PC-9 (cell line): Measurements from ENCODE around the gene IFIT2. TPM values are rescaled to one million over a fixed set of nuclear protein-coding genes. Genes with fewer than 3 reads are reported as not detected.
"Not testable (repeated sequence)": the region's sequence is repeated elsewhere in the genome, so short reads cannot be mapped to it uniquely, and the experiment has no call there.

Experiments
- BruUV-seq: library from RNA; stranded (reverse); fragments of 400-500 nt; replicated peaks from 2 replicates; lab custom pipeline; 2021; lab: Mats Ljungman, UMichigan
- CTCF ChIA-PET: fragments of 300-600 bp; sonication (Branson Sonifier 250); formaldehyde crosslinking; loops from one replicate; lab custom pipeline; 2022; ENCODE audit warnings: antibody characterized with exemption; lab: Charles Lee
- POLR2A ChIA-PET: fragments of 300-600 bp; sonication (Branson Sonifier 250); formaldehyde crosslinking; loops from one replicate; lab custom pipeline; 2022; ENCODE audit warnings: antibody characterized with exemption; ENCODE audit not compliant: unreplicated experiment; lab: Charles Lee
- DNase-seq, 2 experiments: peaks; one replicate each; pipeline versions ENCODE4 v3.0.0 to v3.0.0-alpha.2; 2015 to 2022; ENCODE audit warnings: mixed read lengths in 1 of 2
- H2AFZ ChIP-seq: fragments of 200-600 bp; sonication (generic); 2 replicates; pipeline ENCODE4 v1.8.1; 2017; ENCODE audit warnings: antibody characterized with exemption
- H3F3A ChIP-seq: fragments of 200-600 bp; sonication (generic); 2 replicates; pipeline ENCODE4 v1.8.1; 2017; ENCODE audit warnings: antibody characterized with exemption, mild to moderate bottlenecking, low read depth; ENCODE audit not compliant: insufficient read depth
- H3K27ac ChIP-seq: fragments of 200-600 bp; sonication (generic); 2 replicates; pipeline ENCODE4 v1.6.1; 2016; ENCODE audit warnings: mixed run types
- H3K27me3 ChIP-seq: fragments of 200-600 bp; sonication (generic); 2 replicates; pipeline ENCODE4 v1.6.1; 2016; ENCODE audit warnings: low read depth, mixed run types; ENCODE audit not compliant: insufficient read depth
- H3K36me3 ChIP-seq: fragments of 200-600 bp; sonication (generic); 2 replicates; pipeline ENCODE4 v1.6.1; 2016; ENCODE audit warnings: low read depth, mixed run types
- H3K4me1 ChIP-seq: fragments of 200-600 bp; sonication (generic); replicated peaks from 2 replicates; pipeline ENCODE4 v1.6.1; 2016; ENCODE audit warnings: mixed run types; ENCODE audit not compliant: insufficient read depth
- H3K4me2 ChIP-seq: fragments of 200-600 bp; sonication (generic); 2 replicates; pipeline ENCODE4 v1.6.1; 2017; ENCODE audit warnings: mixed run types
- H3K4me3 ChIP-seq: fragments of 200-600 bp; sonication (generic); 2 replicates; pipeline ENCODE4 v1.6.1; 2016; ENCODE audit warnings: mixed run types
- H3K79me2 ChIP-seq: fragments of 200-600 bp; sonication (generic); 2 replicates; pipeline ENCODE4 v1.6.1; 2017; ENCODE audit warnings: low read depth, mixed run types
- H3K9me2 ChIP-seq: fragments of 200-600 bp; sonication (generic); 2 replicates; pipeline ENCODE4 v1.8.1; 2017; ENCODE audit warnings: mild to moderate bottlenecking; ENCODE audit not compliant: insufficient read depth
- H3K9me3 ChIP-seq: fragments of 200-600 bp; sonication (generic); 2 replicates; pipeline ENCODE4 v1.8.1; 2016; ENCODE audit warnings: low read depth; ENCODE audit not compliant: insufficient read depth
- H4K20me1 ChIP-seq: fragments of 200-600 bp; sonication (generic); 2 replicates; pipeline ENCODE4 v1.8.1; 2017; ENCODE audit not compliant: insufficient read depth
- CTCF ChIP-seq: fragments of 200-600 bp; sonication (generic); conservative IDR thresholded peaks from 2 replicates; pipeline ENCODE4 v1.6.1; 2017; ENCODE audit warnings: mixed run types, antibody characterized with exemption, mild to moderate bottlenecking, moderate library complexity
- EZH2 ChIP-seq: fragments of 200-600 bp; sonication (generic); IDR thresholded peaks from 2 replicates; pipeline ENCODE4 v1.8.0; 2017; ENCODE audit warnings: antibody characterized with exemption, low read depth
- intact Hi-C: fragments of 100-400 bp; cut with micrococcal nuclease; formaldehyde crosslinking; loops from one replicate; pipeline ENCODE4 v1.10.0; 2022; ENCODE audit not compliant: unreplicated experiment
- total RNA-seq: library from RNA; stranded (reverse); gene quantifications from 2 replicates; pipeline ENCODE4 v1.2.3, GENCODE V29; 2021

The IFIT2 gene
- total RNA-seq, 1 experiment from 2014 or later, result 4.4 TPM

GRCh38 chr10:89348481-89348880 lies 46.6 kb downstream of the IFIT2 start:
- Histone ChIP-seq H3K4me3 (no peak overlapping the region), H3K9me2 (no peaks in the 10 kb centered on the region), H3K79me2 (no peaks in the 10 kb centered on the region), H3F3A (peaks cover 47% of the 10 kb centered on the region), H3K27me3 (no peaks in the 10 kb centered on the region), H3K4me1 (peaks cover 52% of the 10 kb centered on the region), H3K27ac (no peak overlapping the region), H4K20me1 (no peaks in the 10 kb centered on the region), H3K36me3 (no peaks in the 10 kb centered on the region), H2AFZ (no peak overlapping the region), H3K4me2 (no peak overlapping the region), H3K9me3 (no peaks in the 10 kb centered on the region)
- TF ChIP-seq CTCF (no peak), EZH2 (no peak)
- intact Hi-C loops, result no loop called here
- POLR2A ChIA-PET, result no interaction called here
- BruUV-seq, result no TSS peak
- no peak for DNase-seq
- CTCF ChIA-PET, result no interaction called here

GRCh38 chr10:89348975-89349374 lies 47.1 kb downstream of the IFIT2 start:
- Histone ChIP-seq H3F3A (peaks cover 47% of the 10 kb centered on the region), H4K20me1 (no peaks in the 10 kb centered on the region), H2AFZ (no peak overlapping the region), H3K4me1 (peaks cover 53% of the 10 kb centered on the region), H3K79me2 (no peaks in the 10 kb centered on the region), H3K9me3 (no peaks in the 10 kb centered on the region), H3K9me2 (no peaks in the 10 kb centered on the region), H3K4me2 (no peak overlapping the region), H3K27ac (no peak overlapping the region), H3K27me3 (no peaks in the 10 kb centered on the region), H3K36me3 (no peaks in the 10 kb centered on the region), H3K4me3 (no peak overlapping the region)
- intact Hi-C loops, result no loop called here
- POLR2A ChIA-PET, result no interaction called here
- CTCF ChIA-PET, result no interaction called here
- BruUV-seq, result no TSS peak
- no peak for TF ChIP-seq EZH2
- TF ChIP-seq CTCF, result no peak
- DNase-seq, result no peak

GRCh38 chr10:89350631-89351315 lies 48.9 kb downstream of the IFIT2 start:
- POLR2A ChIA-PET, BruUV-seq, CTCF ChIA-PET, H3K27me3 ChIP-seq, H3K36me3 ChIP-seq, H3K9me3 ChIP-seq, intact Hi-C loops, H4K20me1 ChIP-seq, H3K79me2 ChIP-seq, H3K9me2 ChIP-seq: not testable (repeated sequence)
- Histone ChIP-seq H3K4me2 (peak overlapping the region; percentile 74), H3K27ac (peak overlapping the region; percentile 100), H2AFZ (peak overlapping the region; percentile 50; the same call in 1 of the 2 replicates), H3K4me1 (peaks cover 50% of the 10 kb centered on the region), H3F3A (peaks cover 44% of the 10 kb centered on the region), H3K4me3 (peak overlapping the region; percentile 32; the same call in 1 of the 2 replicates)
- peak; percentile 33 to 52 for DNase-seq
